Epithelial cell of esophagus (primary cell): ENCODE measurements around the gene WDR75.

Experiments used
- DNase-seq: peaks from one replicate; pipeline ENCODE4 v3.0.0; 2010; ENCODE audit warnings: low read depth
- H3K4me3 ChIP-seq: 2 replicates; pipeline ENCODE4 v1.5.1; 2011; ENCODE audit warnings: mild to moderate bottlenecking, low read length, control low read depth
- TF ChIP-seq, protein P1 (sequence below): IDR thresholded peaks from 2 replicates; pipeline ENCODE4 v1.5.1; 2011; ENCODE audit warnings: low read depth, mild to moderate bottlenecking, low read length, control low read depth, inconsistent platforms; ENCODE audit not compliant: insufficient read depth; ENCODE audit errors: missing control alignments

Gene WDR75

DNA sequence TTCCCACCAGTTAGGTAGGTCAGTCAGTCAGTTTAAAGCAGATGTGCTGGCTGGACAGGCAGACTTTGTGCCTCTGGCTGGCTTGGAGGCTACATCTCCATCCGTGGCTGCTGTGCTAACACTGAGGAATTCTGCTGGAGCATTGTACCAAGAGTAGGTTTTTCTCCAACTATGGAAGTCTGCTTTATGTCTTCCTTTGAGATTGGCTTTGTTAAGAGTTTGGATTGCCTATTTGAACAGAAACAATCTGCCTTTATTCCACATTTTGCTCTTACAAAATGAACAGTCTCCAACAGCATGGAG is 46.7 kb downstream of the WDR75 start:
- no peak for DNase-seq
- H3K4me3 ChIP-seq: no peak overlapping the region
- TF ChIP-seq, protein P1, sequence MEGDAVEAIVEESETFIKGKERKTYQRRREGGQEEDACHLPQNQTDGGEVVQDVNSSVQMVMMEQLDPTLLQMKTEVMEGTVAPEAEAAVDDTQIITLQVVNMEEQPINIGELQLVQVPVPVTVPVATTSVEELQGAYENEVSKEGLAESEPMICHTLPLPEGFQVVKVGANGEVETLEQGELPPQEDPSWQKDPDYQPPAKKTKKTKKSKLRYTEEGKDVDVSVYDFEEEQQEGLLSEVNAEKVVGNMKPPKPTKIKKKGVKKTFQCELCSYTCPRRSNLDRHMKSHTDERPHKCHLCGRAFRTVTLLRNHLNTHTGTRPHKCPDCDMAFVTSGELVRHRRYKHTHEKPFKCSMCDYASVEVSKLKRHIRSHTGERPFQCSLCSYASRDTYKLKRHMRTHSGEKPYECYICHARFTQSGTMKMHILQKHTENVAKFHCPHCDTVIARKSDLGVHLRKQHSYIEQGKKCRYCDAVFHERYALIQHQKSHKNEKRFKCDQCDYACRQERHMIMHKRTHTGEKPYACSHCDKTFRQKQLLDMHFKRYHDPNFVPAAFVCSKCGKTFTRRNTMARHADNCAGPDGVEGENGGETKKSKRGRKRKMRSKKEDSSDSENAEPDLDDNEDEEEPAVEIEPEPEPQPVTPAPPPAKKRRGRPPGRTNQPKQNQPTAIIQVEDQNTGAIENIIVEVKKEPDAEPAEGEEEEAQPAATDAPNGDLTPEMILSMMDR: no peak

DNA sequence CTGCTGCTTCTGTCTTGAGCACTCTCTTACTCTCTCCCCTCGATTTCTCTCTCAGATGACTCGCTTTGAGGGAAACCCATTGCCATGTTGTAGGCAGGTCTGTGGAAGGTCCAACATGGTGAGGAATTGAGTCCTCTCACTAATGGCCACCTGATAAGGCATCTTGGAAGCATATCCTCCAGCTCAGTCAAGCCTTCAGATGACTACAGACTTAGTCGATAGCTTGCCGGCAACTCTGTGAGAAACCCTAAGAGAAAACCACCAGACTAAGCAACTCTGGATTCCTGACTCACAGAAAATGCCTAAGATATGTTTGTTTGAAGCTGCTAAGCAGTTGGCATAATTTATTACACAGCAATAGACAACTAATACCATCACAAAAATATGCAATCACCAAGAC is 51.2 kb downstream of the WDR75 start:
- TF ChIP-seq, protein P1: no peak
- DNase-seq: peak; percentile 46
- H3K4me3 ChIP-seq: no peak overlapping the region

DNA sequence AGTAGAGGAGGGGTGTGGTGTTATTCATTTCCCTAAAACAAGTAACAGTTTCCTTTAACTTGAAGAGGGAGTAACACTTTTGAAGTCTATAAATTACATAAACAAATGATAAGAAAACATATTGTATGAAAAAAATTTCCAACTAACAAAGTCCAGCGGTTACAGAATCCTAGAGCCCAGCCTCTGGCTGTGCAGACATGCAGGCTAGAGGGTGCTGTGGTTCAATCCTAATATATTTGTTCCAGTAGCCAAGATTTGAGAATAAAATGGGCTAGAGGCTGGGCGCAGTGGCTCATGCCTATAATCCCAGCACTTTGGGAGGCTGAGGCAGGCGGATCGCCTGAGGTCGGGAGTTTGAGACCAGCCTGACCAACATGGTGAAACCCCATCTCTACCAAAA is 56.9 kb downstream of the WDR75 start:
- TF ChIP-seq, protein P1: no peak
- DNase-seq: no peak
- no peak overlapping the region for H3K4me3 ChIP-seq

DNA sequence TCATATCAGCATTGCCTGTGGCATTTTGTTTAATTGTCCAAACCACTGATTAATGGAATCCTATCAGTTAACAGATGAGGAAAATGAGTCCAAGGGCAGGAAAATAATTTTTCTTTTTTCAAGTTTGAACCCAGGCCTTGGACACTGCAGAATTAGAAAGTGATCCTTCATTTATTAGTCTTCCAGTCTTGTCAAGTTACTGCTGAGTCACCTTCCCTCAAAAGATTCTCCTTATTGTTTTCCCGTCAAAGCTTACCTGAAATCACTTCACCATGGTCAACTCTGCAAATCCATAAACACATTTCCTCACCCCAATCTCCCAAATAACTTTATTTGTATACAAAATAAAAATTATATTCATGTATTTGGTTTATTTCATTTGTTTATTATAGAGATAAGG is 57.9 kb downstream of the WDR75 start:
- TF ChIP-seq, protein P1: no peak
- DNase-seq: peak; percentile 7
- no peak overlapping the region for H3K4me3 ChIP-seq

DNA sequence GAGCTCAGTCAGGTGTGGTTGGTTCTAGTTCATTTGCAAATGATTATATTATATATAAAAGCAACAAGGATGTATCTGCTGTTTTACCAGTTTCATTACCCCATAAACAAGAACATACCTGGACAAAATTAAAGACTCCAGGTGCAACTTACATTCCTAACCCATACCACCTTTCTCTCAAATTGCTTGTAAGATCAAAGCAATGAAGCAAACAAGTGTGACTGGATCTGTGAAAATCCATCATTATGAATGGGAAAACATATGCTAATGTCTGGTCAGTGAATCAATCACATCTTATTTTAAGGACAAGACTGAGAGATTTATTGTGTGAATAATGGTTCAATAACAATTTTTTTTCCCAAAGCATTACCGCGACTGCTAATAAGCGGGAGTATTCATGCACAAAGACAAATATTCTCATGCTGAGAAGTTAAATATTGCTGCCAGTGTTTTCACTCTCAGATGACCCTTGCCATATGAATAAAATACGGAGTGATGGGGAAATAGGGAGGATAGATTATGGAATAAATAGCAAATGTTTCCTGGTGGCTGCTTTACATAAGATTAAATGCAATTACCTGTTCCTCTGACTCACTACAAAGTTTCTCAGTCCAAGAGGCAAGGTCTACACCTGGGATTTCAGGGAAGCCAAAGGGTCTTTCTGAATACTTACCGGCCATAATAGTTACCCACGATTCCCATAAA is 59.3 kb downstream of the WDR75 start:
- DNase-seq: no peak
- H3K4me3 ChIP-seq: no peak overlapping the region
- TF ChIP-seq, protein P1: no peak

DNA sequence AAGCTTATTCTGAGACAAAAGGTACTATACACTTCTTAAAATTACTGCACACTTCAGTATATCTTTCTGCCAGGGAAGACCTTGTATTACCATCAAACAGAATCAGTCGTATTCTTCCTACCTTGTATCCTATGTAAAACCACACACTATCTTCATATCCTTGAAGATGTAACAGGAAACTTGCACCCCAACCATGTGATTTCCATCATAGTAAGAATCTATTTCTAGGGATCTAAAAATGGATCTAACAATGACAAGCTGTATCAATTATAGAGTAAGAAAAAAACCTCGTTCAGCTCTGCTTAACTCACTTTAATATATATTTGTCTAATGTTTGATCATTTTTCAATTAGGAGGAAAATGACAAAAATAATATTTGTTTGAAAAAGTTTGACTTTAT is 60.2 kb downstream of the WDR75 start:
- DNase-seq: no peak
- H3K4me3 ChIP-seq: no peak overlapping the region
- TF ChIP-seq, protein P1: no peak

DNA sequence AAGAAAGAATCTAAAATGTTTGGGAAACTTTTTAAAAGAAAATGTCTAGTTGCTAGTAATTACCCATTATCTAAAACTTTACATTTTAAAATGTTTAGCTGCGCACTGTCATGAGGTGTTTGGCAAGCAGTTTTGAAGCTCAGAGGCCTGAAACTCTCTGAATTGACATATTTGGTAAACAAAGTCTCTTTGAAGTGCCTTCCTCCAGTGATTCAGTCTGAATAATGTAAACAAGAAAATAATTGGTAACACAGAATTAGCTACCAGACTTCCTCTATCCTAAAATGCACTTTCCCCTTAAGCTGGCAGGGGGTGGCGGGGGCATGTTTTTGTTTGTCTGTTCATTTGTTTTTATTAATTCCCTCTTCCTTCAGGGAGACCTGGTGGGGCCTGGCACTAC is 61.4 kb downstream of the WDR75 start:
- TF ChIP-seq, protein P1: no peak
- DNase-seq: no peak
- no peak overlapping the region for H3K4me3 ChIP-seq
